ENCODE results near the gene SETD2.
A peak's percentile ranks its signal among the peaks of the same experiment; 100 is the strongest.

SETD2 gene

GRCh38 chr3:46985588-46985987, 178.3 kb downstream of the SETD2 start:
- no peak for DNase-seq (ENCODE audit: low read depth in 2 of 2)

- DNase-seq (ENCODE audit: low read depth in 2 of 2), result no peak
These were observed 179.1 kb downstream of the SETD2 start for GRCh38 chr3:46984591-46985459.

- DNase-seq (ENCODE audit: low read depth in 2 of 2), result no peak
These were observed 181.4 kb downstream of the SETD2 start for GRCh38 chr3:46982546-46982945.

GRCh38 chr3:46981932-46982471, 181.9 kb downstream of the SETD2 start:
- no peak for DNase-seq (ENCODE audit: low read depth in 2 of 2)

- no peak for DNase-seq (ENCODE audit: low read depth in 2 of 2)
These were observed 183.9 kb downstream of the SETD2 start for GRCh38 chr3:46979958-46980497.

- peak; percentile 57 to 67 for DNase-seq (ENCODE audit: low read depth in 2 of 2)
These were observed 184.6 kb downstream of the SETD2 start, which contains the start of gene NBEAL2 for GRCh38 chr3:46978985-46979944. Gene NBEAL2, plus strand, starts transcription at chr3:46979666. Its CDS starts 196 bp downstream, at chr3:46979862.

GRCh38 chr3:46978381-46978780, 185.5 kb downstream of the SETD2 start:
- DNase-seq (ENCODE audit: low read depth in 2 of 2), result no peak

GRCh38 chr3:46977811-46978195, 186.1 kb downstream of the SETD2 start:
- DNase-seq (ENCODE audit: low read depth in 2 of 2), result no peak

- peak; percentile 98 to 99 for DNase-seq (ENCODE audit: low read depth in 2 of 2)
These were observed 187.4 kb downstream of the SETD2 start, which contains the start of gene CCDC12 for GRCh38 chr3:46976326-46977190. Gene CCDC12, minus strand, starts transcription at chr3:46976745. Its CDS starts 13 bp downstream, at chr3:46976732.

GRCh38 chr3:46974421-46975171, 189.3 kb downstream of the SETD2 start:
- DNase-seq (ENCODE audit: low read depth in 2 of 2), result no peak

- no peak for DNase-seq (ENCODE audit: low read depth in 2 of 2)
These were observed 191.5 kb downstream of the SETD2 start for GRCh38 chr3:46972396-46972795.

GRCh38 chr3:46971742-46972141, 192.2 kb downstream of the SETD2 start:
- no peak for DNase-seq (ENCODE audit: low read depth in 2 of 2)

- no peak for DNase-seq (ENCODE audit: low read depth in 2 of 2)
These were observed 192.8 kb downstream of the SETD2 start for GRCh38 chr3:46971151-46971550.

- DNase-seq (ENCODE audit: low read depth in 2 of 2), result no peak
These were observed 193.4 kb downstream of the SETD2 start for GRCh38 chr3:46970391-46971091.

GRCh38 chr3:46968783-46969428, 195.0 kb downstream of the SETD2 start:
- no peak for DNase-seq (ENCODE audit: low read depth in 2 of 2)

GRCh38 chr3:46966811-46967210, 197.1 kb downstream of the SETD2 start:
- DNase-seq (ENCODE audit: low read depth in 2 of 2), result no peak
